HG03025 (cell line): ENCODE data around the gene RPTOR.
"Not testable (repeated sequence)": the region's sequence is repeated elsewhere in the genome, so short reads cannot be mapped to it uniquely, and the experiment has no call there.

ENCODE experiments used
- ATAC-seq: cut with Tn5 transposase; IDR thresholded peaks from one replicate; pipeline ENCODE4 v1.9.1; 2021; ENCODE audit warnings: mild to moderate bottlenecking, moderate library complexity; ENCODE audit not compliant: unreplicated experiment, low FRiP score

Gene RPTOR

GRCh38 chr17:80537386-80537785, 7.3 kb upstream of the RPTOR start:
- ATAC-seq: not testable (repeated sequence)

- ATAC-seq: no peak
Observed at GRCh38 chr17:80538484-80538883, 6.2 kb upstream of the RPTOR start.

- ATAC-seq: no peak
Observed at GRCh38 chr17:80539022-80539641, 5.5 kb upstream of the RPTOR start.

- no peak for ATAC-seq
Observed at GRCh38 chr17:80545499-80545826, 825 bp downstream of the RPTOR start.

- ATAC-seq: no peak
Observed at GRCh38 chr17:80546267-80546666, 1.6 kb downstream of the RPTOR start.

- ATAC-seq: no peak
Observed at GRCh38 chr17:80552523-80552922, 7.9 kb downstream of the RPTOR start.

GRCh38 chr17:80555266-80555665, 10.6 kb downstream of the RPTOR start:
- ATAC-seq: no peak

- no peak for ATAC-seq
Observed at GRCh38 chr17:80558046-80558445, 13.4 kb downstream of the RPTOR start.

- no peak for ATAC-seq
Observed at GRCh38 chr17:80559825-80560251, 15.2 kb downstream of the RPTOR start.

- no peak for ATAC-seq
Observed at GRCh38 chr17:80561541-80562114, 17.0 kb downstream of the RPTOR start.

GRCh38 chr17:80564545-80564944, 19.9 kb downstream of the RPTOR start:
- ATAC-seq: no peak

- no peak for ATAC-seq
Observed at GRCh38 chr17:80565343-80566053, 20.9 kb downstream of the RPTOR start.

- ATAC-seq: no peak
Observed at GRCh38 chr17:80566054-80566400, 21.4 kb downstream of the RPTOR start.

- ATAC-seq: no peak
Observed at GRCh38 chr17:80568246-80568645, 23.6 kb downstream of the RPTOR start.

GRCh38 chr17:80569924-80570323, 25.3 kb downstream of the RPTOR start:
- ATAC-seq: no peak

- no peak for ATAC-seq
Observed at GRCh38 chr17:80573701-80574100, 29.1 kb downstream of the RPTOR start.

GRCh38 chr17:80574496-80574895, 29.9 kb downstream of the RPTOR start:
- no peak for ATAC-seq

- ATAC-seq: peak; percentile 64
Observed at GRCh38 chr17:80575057-80575875, 30.6 kb downstream of the RPTOR start.

- ATAC-seq: no peak
Observed at GRCh38 chr17:80577876-80578570, 33.4 kb downstream of the RPTOR start.

- not testable (repeated sequence) for ATAC-seq
Observed at GRCh38 chr17:80578668-80579388, 34.2 kb downstream of the RPTOR start.
